IMR-90 (cell line): ENCODE results near the gene DUT. TPM values are rescaled to one million over a fixed set of nuclear protein-coding genes. Genes with fewer than 3 reads are reported as not detected.

Experiments
- ATAC-seq: fragments of 200-7000 bp; cut with Tn5 transposase; 2 replicates; pipeline ENCODE4 v1.9.1; 2020; ENCODE audit warnings: low read depth, mild to moderate bottlenecking, moderate library complexity
- BruUV-seq: library from RNA; stranded (reverse); fragments of 400-500 nt; replicated peaks from 2 replicates; lab custom pipeline; 2021; lab: Mats Ljungman, UMichigan
- CTCF ChIA-PET: fragments of 300-600 bp; formaldehyde crosslinking; extraction: SDS; loops from one replicate; lab custom pipeline; 2021; ENCODE audit warnings: antibody characterized with exemption; lab: Yijun Ruan, JAX
- POLR2A ChIA-PET: fragments of 300-600 bp; sonication (Branson Sonifier 250); formaldehyde crosslinking; loops from one replicate; lab custom pipeline; 2022; ENCODE audit warnings: antibody characterized with exemption; ENCODE audit not compliant: unreplicated experiment; lab: Charles Lee
- DNase-seq: peaks from one replicate; pipeline ENCODE4 v3.0.0; 2013
- H2AFZ ChIP-seq: replicated peaks from 2 replicates; pipeline ENCODE3; 2013; ENCODE audit warnings: low read length, mild to moderate bottlenecking; ENCODE audit not compliant: poor library complexity
- H2AK5ac ChIP-seq: 2 replicates; pipeline ENCODE4 v1.6.1; 2013; ENCODE audit warnings: low read depth, low read length, inconsistent platforms
- H2AK9ac ChIP-seq: replicated peaks from 2 replicates; pipeline ENCODE3; 2013; ENCODE audit warnings: mild to moderate bottlenecking, low read depth, low read length, moderate library complexity; ENCODE audit not compliant: poor library complexity
- H2BK120ac ChIP-seq: 2 replicates; pipeline ENCODE4 v1.6.1; 2013; ENCODE audit warnings: low read depth, low read length, inconsistent platforms
- H2BK15ac ChIP-seq: 3 replicates; pipeline ENCODE4 v1.6.1; 2013; ENCODE audit warnings: low read depth, low read length, inconsistent platforms
- H2BK20ac ChIP-seq: 2 replicates; pipeline ENCODE4 v1.6.1; 2013; ENCODE audit warnings: low read depth, mild to moderate bottlenecking, inconsistent platforms, low read length, moderate library complexity
- H2BK5ac ChIP-seq: 2 replicates; pipeline ENCODE4 v1.6.1; 2013; ENCODE audit warnings: mild to moderate bottlenecking, low read depth, low read length, inconsistent platforms; ENCODE audit not compliant: poor library complexity, severe bottlenecking
- H3K14ac ChIP-seq: replicated peaks from 2 replicates; pipeline ENCODE4 v1.6.1; 2013; ENCODE audit warnings: low read depth, low read length, inconsistent platforms
- H3K18ac ChIP-seq: 2 replicates; pipeline ENCODE4 v1.6.1; 2013; ENCODE audit warnings: low read depth, low read length, control low read depth
- H3K23ac ChIP-seq: 2 replicates; pipeline ENCODE4 v1.6.1; 2013; ENCODE audit warnings: low read depth, low read length, inconsistent platforms
- H3K27ac ChIP-seq: 2 replicates; pipeline ENCODE4 v1.5.1; 2013; ENCODE audit warnings: mild to moderate bottlenecking, control low read depth, low read length; ENCODE audit not compliant: insufficient read depth
- H3K27me3 ChIP-seq: 2 replicates; pipeline ENCODE4 v1.6.1; 2013; ENCODE audit warnings: low read length; ENCODE audit not compliant: control insufficient read depth, insufficient read depth
- H3K36me3 ChIP-seq: 2 replicates; pipeline ENCODE4 v1.6.1; 2013; ENCODE audit warnings: low read length, mixed read lengths; ENCODE audit not compliant: control insufficient read depth, insufficient read depth
- H3K4ac ChIP-seq: 2 replicates; pipeline ENCODE4 v1.6.1; 2013; ENCODE audit warnings: low read depth, low read length, inconsistent platforms
- H3K4me1 ChIP-seq: 2 replicates; pipeline ENCODE4 v1.6.1; 2013; ENCODE audit warnings: low read length, mixed read lengths; ENCODE audit not compliant: control insufficient read depth, insufficient read depth
- H3K4me2 ChIP-seq: 2 replicates; pipeline ENCODE4 v1.6.1; 2013; ENCODE audit warnings: low read depth, mild to moderate bottlenecking, control low read depth, low read length, moderate library complexity
- H3K4me3 ChIP-seq: 2 replicates; pipeline ENCODE4 v1.5.1; 2013; ENCODE audit warnings: low read depth, mild to moderate bottlenecking, control low read depth, low read length, moderate library complexity; ENCODE audit not compliant: insufficient read depth
- H3K56ac ChIP-seq: 2 replicates; pipeline ENCODE4 v1.6.1; 2013; ENCODE audit warnings: low read length, inconsistent platforms; ENCODE audit not compliant: insufficient read depth; ENCODE audit errors: extremely low read depth
- H3K79me1 ChIP-seq, 2 experiments: 2 replicates each; pipeline ENCODE4 v1.6.1; 2013; ENCODE audit warnings: low read length in 2 of 2, inconsistent platforms in 1 of 2, low read depth in 1 of 2
- H3K9ac ChIP-seq: 2 replicates; pipeline ENCODE4 v1.6.1; 2013; ENCODE audit warnings: low read depth, low read length, control low read depth
- H3K9me1 ChIP-seq: 2 replicates; pipeline ENCODE4 v1.6.1; 2013; ENCODE audit warnings: low read length, inconsistent platforms; ENCODE audit not compliant: insufficient read depth
- H3K9me3 ChIP-seq: 2 replicates; pipeline ENCODE4 v1.6.1; 2013; ENCODE audit warnings: low read length; ENCODE audit not compliant: control insufficient read depth, insufficient read depth
- H4K20me1 ChIP-seq: 2 replicates; pipeline ENCODE4 v1.6.1; 2013; ENCODE audit warnings: low read length, inconsistent platforms; ENCODE audit not compliant: insufficient read depth
- H4K5ac ChIP-seq: 2 replicates; pipeline ENCODE4 v1.6.1; 2013; ENCODE audit warnings: mild to moderate bottlenecking, low read depth, low read length, control low read depth
- H4K8ac ChIP-seq, 2 experiments: 2 replicates each; pipeline ENCODE4 v1.6.1; 2013; ENCODE audit warnings: low read depth in 2 of 2, low read length in 2 of 2, control low read depth in 1 of 2, inconsistent platforms in 1 of 2
- H4K91ac ChIP-seq: 2 replicates; pipeline ENCODE4 v1.6.1; 2013; ENCODE audit warnings: low read depth, low read length, inconsistent platforms; ENCODE audit not compliant: insufficient read depth
- BHLHE40 ChIP-seq: fragments of 150-350 bp; IDR thresholded peaks from 2 replicates; pipeline ENCODE4 v1.6.1; 2016; ENCODE audit warnings: mild to moderate bottlenecking, low read depth, low read length
- CTCF ChIP-seq: conservative IDR thresholded peaks from 2 replicates; pipeline ENCODE4 v1.5.1; 2012; ENCODE audit warnings: mild to moderate bottlenecking, low read depth, low read length, improper control_type of control experiment
- FOS ChIP-seq: fragments of 150-350 bp; IDR thresholded peaks from 2 replicates; pipeline ENCODE4 v1.6.1; 2016; ENCODE audit warnings: low read depth, low read length
- MAZ ChIP-seq: IDR thresholded peaks from 2 replicates; pipeline ENCODE4 v1.6.1; 2012; ENCODE audit warnings: low read depth, mild to moderate bottlenecking, low read length, improper control_type of control experiment, moderate library complexity, borderline replicate concordance
- POLR2A ChIP-seq: IDR thresholded peaks from 2 replicates; pipeline ENCODE4 v1.6.1; 2012; ENCODE audit warnings: mild to moderate bottlenecking, low read depth, low read length
- RFX5 ChIP-seq: IDR thresholded peaks from 2 replicates; pipeline ENCODE4 v1.8.0; 2012; ENCODE audit warnings: low read depth, mild to moderate bottlenecking, low read length, moderate library complexity
- SMC3 ChIP-seq: fragments of 150-350 bp; IDR thresholded peaks from 2 replicates; pipeline ENCODE4 v1.6.1; 2016; ENCODE audit warnings: low read depth, mild to moderate bottlenecking, antibody characterized with exemption, low read length, moderate library complexity
- WGBS, 2 experiments: methylation state at CpG; one replicate each; pipeline versions ENCODE4 v1.1.5 to v1.1.7; 2013; ENCODE audit warnings: missing lambda C conversion rate in 2 of 2; ENCODE audit not compliant: insufficient read length in 1 of 2; ENCODE audit errors: extremely low coverage in 2 of 2; 5-methylcytosine and 5-hydroxymethylcytosine counted together
- dilution Hi-C: fragments of 300-500 bp; cut with HindIII; formaldehyde crosslinking; loops from one replicate; pipeline ENCODE4 v1.14.3; 2018; ENCODE audit warnings: low sequenced_read_pairs; ENCODE audit not compliant: unreplicated experiment
- in situ Hi-C: fragments of 300-500 bp; cut with MboI; formaldehyde crosslinking; loops from 3 replicates; pipeline ENCODE4 v1.14.3; 2019; ENCODE audit warnings: low sequenced_read_pairs, inconsistent platforms, mixed read lengths
- intact Hi-C: fragments of 100-400 bp; cut with micrococcal nuclease; formaldehyde crosslinking; loops from 2 replicates; pipeline ENCODE4 v1.10.0; 2022
- polyA plus RNA-seq, 3 experiments: library from polyadenylated mRNA; depleted of rRNA; stranded (reverse); fragments of >200 nt; gene quantifications; 2 replicates each; pipeline ENCODE4 v1.2.3, GENCODE V29; 2012; ENCODE audit warnings: low replicate concordance in 1 of 3
- total RNA-seq: library from RNA; depleted of rRNA; stranded (reverse); fragments of >200 nt; gene quantifications from 2 replicates; pipeline ENCODE4 v1.2.3, GENCODE V29; 2012
- TF ChIP-seq, protein P1 (sequence below): fragments of 150-350 bp; IDR thresholded peaks from 2 replicates; pipeline ENCODE4 v1.6.1; 2016; ENCODE audit warnings: low read depth, mild to moderate bottlenecking, low read length, moderate library complexity, borderline replicate concordance

The DUT gene
- total and polyA plus RNA-seq, 2 of the 4 experiments (the other 2 are of a cell fraction): 18.8 to 36.4 TPM

DNA sequence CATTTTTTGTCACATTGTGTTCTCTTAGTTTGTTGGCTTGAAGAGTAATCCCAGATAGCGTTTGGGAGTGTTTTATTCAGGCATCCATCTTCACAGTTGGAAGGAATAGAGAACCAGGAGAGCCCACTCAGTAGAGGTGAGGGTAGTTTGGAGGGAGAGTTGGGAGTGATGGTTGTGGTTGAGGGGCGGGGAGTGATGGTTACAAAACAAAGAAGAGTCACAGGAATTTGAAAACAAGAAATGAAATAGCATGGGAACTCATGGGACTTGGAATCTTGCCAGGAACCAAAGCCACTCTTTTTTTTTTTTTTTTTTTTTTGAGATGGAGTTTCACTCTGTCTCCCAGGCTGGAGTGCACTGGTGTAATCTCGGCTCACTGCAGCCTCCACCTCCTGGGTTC, 36.3 kb downstream of the DUT start:
- ATAC-seq: no peak
- Histone ChIP-seq H2BK120ac (no peak overlapping the region), H3K4me1 (no peaks in the 10 kb centered on the region), H4K5ac (no peak overlapping the region), H4K20me1 (no peaks in the 10 kb centered on the region), H3K9me3 (no peaks in the 10 kb centered on the region), H4K91ac (no peak overlapping the region), H3K36me3 (no peaks in the 10 kb centered on the region), H3K9ac (no peak overlapping the region), H2AFZ (no peak overlapping the region), H3K56ac (no peak overlapping the region), H2AK9ac (no peak overlapping the region), H3K18ac (no peak overlapping the region), H2BK15ac (no peak overlapping the region), H3K79me1 (no peaks in the 10 kb centered on the region), H3K9me1 (no peaks in the 10 kb centered on the region), H2AK5ac (no peak overlapping the region), H3K14ac (no peak overlapping the region), H3K4me3 (no peak overlapping the region), H3K23ac (no peak overlapping the region), H3K4ac (no peak overlapping the region), H4K8ac (no peak overlapping the region), H3K4me2 (no peak overlapping the region), H3K27ac (no peak overlapping the region), H3K27me3 (no peaks in the 10 kb centered on the region), H2BK20ac (no peak overlapping the region), H2BK5ac (no peak overlapping the region)
- no TSS peak for BruUV-seq
- DNase-seq: no peak
- CTCF ChIA-PET: no interaction called here
- in situ Hi-C loops (loop anchor here (10.0 to 25.0 kb wide), 2 partner anchors 595 to 1777 kb away; partner anchors contain the start of gene SHC4), dilution Hi-C loops (no loop called here), intact Hi-C loops (no loop called here)
- TF ChIP-seq CTCF: no peak
- TF ChIP-seq, protein P1, sequence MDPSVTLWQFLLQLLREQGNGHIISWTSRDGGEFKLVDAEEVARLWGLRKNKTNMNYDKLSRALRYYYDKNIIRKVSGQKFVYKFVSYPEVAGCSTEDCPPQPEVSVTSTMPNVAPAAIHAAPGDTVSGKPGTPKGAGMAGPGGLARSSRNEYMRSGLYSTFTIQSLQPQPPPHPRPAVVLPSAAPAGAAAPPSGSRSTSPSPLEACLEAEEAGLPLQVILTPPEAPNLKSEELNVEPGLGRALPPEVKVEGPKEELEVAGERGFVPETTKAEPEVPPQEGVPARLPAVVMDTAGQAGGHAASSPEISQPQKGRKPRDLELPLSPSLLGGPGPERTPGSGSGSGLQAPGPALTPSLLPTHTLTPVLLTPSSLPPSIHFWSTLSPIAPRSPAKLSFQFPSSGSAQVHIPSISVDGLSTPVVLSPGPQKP: no peak
- TF ChIP-seq POLR2A: no peak
- no peak for TF ChIP-seq MAZ
- no peak for TF ChIP-seq RFX5
- no peak for TF ChIP-seq FOS
- TF ChIP-seq BHLHE40: no peak
- TF ChIP-seq SMC3: no peak
- no CpG with 5 or more reads among the region's 3 CpGs for WGBS, 2 experiments
- POLR2A ChIA-PET: no interaction called here
